IPS-NIHi7 (cell line): ENCODE data around the gene TMOD1.
"Not testable (repeated sequence)": the region's sequence is repeated elsewhere in the genome, so short reads cannot be mapped to it uniquely, and the experiment has no call there.

ENCODE experiments used
- DNase-seq: peaks from one replicate; pipeline ENCODE4 v3.0.0; 2012; ENCODE audit warnings: mixed read lengths; ENCODE audit errors: extremely low spot score

Gene TMOD1

DNA sequence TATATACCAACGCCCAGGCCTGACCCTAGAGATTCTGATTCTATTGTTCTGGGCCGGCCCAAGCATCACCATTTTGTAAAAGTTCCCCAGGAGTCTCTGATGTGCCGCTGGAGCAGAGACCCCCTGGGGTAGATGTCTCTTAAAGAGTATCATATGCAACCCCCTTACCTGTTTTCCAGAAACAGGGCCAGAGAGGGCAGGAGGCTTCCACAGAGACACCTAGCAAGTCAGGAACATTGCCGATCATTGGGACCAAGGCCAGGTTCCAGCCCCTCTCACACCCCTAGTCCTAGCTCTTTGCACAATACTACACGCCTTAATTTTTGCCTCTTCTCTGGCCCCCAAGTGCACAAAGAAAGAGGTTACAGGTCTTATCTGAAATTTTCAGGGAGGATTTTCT, 63.8 kb downstream of the TMOD1 start:
- DNase-seq = no peak

DNA sequence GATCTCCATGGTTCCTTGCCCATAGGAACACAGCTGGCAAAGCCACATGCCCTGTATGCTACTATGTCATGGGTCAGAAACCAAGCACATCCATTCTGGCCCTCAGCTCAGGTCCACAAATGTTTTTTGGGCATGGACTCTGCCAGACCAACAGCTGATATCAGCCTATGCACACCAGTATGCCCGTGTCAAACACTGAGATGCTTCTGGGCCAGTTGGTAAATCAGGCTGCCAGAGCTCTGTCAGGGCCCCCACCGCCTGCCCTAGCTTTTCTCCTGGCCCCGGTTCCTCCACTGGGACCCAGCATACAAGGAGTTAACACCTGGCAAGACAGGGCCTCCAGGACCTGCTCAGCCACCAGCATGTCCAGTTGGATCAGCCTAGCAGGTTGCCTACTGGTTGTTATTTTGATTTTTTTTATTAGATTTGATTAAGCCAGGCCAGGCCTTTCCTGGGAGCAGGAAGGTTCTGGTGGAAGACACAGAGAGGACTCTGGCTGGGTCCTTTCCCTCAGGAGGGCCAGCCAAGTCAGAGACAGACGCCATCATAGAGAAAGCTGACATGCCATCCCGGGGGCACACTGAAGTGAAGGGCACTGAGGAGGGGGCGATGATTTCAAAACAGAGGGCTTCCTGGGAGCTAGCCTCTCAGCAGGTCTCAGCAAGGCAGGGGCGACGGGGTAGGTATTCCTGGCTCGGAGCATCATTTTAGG, 65.9 kb downstream of the TMOD1 start:
- DNase-seq = no peak

DNA sequence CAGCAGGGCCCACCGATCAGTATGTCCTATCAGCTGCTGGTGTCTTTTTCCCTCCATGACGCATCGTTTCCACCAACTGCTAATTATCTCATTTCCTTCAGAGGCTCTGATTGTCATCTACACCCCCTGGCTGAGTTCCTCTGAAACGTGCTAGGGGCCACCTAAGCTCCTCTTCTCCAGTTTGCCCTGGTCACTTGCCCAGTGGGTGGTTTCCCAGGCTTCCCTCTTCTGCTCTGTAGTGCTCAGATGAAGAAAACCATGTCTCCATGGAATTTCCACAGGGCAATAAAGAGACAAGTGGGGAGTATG, 66.4 kb downstream of the TMOD1 start:
- DNase-seq = no peak

DNA sequence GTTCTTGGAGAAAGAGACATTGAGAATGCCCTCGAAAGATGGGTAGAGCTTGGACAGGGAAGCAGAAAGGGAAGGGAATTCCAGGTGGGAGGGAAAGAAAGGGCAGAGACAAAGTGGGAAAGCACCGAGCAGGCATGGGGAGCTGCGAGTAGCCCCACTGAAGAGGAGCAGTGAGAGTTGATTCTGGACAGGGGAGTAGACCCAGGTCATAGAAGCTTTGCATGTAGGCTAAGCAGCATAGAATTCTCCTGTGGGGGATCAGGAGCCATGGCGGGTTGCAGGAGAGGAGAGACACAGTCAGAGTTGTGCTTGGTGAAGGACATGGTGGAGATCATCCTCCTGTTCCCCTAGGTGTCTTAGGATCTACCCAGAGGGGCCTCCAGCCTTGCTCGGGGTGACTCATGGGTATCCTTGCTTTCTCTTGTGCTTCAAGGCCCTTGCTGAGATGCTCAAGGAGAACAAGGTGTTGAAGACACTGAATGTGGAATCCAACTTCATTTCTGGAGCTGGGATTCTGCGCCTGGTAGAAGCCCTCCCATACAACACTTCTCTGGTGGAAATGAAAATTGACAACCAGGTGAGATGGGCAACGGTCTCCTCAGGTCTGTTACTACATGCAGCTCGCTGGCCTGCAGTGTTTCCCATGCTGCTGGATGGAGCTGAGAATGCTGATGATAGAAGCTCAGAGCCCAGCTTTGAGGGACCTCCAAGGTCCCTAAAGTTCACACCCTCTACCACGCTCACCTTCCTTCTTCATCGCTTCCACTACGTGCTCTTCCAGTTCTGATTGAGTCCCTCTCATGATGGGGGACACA, 67.2 kb downstream of the TMOD1 start:
- DNase-seq = no peak

DNA sequence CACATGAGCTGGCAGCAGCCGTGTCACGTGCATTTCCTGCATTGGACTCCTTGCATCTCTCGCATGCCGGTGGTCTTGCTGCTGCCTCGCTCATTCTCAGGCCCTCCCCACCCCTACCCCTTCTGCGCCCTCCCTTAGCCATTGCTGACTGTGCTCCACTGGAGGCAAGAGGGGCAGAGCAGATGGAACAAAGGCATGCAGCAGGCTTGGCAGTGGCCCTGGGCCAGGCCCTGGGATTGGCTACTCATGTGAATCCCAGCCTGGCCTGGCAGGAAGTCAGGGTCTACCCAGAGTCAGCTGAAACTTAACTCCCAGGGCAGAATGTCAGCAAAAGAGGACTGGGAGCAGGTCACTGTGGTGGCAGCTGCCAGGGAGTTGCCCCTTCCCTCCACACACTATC, 69.4 kb downstream of the TMOD1 start:
- no peak for DNase-seq

DNA sequence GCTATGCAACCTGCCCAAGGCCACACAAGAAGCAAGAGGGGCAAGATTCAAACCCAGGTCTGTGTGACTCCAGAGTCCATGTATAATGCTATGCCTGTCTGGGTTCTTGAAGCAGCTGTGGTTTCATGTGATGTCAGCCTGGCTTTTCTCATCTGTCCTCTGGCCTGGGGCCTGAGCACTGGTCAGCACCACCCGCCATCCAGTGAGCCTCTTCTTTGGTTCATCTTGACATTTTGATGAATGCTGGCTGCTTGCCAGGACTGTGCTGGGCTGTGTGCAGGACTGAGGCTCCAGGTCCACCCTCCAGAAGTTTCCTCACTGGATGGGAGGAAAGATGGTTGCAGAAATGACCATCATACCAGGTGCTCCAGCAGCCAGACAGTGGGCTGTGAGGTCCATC, 70.2 kb downstream of the TMOD1 start:
- no peak for DNase-seq

DNA sequence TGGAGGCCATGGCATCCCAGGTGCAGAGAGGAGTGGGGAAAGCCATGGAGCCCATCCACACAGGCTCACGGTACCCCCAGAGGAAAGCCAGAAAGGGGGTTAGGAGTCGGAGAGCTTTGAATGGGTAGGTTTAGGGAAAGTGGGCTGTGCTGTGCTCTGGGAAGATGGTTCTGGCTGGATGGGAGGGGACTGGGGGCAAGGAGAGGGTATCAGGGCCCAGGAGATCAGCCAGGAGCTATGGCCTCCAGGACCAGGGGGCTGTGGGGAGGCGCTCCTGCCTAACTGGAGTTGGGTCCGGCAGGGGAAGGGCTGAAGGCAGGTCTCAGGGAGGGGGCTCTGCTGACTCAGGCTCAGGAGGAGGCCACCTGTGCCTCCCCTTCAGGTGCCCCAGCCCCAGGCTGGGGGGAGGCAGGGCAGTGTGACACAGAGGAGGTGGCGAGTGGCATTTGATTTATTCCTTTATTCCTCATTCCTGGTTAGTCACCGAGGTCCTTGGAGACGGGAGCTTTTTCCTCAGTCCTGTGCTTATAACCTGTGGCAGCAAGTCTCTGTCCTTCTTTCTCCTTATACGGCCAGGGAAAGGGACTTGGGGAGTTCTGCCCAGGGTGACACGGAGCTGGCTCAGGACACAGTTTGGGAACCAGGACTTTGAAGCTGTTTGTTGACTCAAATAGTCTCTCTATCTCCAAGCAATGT, 70.9 kb downstream of the TMOD1 start:
- no peak for DNase-seq

DNA sequence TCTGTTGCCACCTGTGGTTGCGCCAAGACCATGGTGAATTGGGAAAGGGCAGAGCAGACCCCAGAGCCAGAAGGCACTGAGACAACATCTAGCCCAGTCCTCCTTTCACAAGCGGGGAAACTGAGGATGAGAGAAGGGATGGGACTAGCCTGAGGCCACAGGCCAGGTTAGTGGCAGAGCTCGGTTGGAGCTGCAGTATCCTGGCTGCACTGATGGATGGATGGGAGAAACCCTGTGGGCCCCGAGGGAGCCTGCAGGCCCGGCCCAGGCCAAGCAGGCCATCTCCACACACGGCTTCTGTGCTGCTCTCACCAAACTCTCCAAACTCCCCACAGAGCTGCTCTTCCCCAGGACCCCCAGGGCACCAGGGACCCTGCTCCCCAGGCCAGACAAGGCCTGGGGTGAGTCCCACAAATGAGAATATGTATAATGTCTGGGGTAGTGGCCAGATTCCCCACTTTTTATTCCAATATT, 71.5 kb downstream of the TMOD1 start:
- DNase-seq = no peak

DNA sequence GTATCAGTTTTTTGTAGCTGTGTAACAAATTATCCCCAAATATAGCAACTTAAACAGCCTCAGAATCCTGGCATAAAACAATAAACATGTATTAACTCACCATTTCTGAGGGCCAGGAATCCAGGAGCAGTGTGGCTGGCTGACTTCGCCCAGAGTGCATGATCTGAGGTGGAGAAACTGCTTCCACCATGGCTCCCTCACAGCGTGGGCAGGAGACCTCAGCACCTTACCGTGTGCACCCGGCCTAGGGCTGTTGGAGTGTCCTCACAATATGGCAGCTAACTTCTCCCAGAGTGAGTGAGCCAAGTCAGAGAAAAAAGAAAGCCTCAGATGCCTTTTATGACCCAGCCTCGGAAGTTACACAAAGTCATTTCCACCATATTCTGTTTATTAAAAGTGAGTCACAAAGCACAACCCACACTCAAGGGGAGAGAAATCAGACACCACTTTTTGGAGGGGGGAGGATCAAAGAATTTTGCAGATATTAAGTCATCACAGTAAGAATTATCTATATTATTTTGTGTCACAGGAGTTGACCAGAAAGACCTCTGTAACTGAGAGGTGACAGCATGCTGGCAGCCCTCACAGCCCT, 72.1 kb downstream of the TMOD1 start:
- no peak for DNase-seq

DNA sequence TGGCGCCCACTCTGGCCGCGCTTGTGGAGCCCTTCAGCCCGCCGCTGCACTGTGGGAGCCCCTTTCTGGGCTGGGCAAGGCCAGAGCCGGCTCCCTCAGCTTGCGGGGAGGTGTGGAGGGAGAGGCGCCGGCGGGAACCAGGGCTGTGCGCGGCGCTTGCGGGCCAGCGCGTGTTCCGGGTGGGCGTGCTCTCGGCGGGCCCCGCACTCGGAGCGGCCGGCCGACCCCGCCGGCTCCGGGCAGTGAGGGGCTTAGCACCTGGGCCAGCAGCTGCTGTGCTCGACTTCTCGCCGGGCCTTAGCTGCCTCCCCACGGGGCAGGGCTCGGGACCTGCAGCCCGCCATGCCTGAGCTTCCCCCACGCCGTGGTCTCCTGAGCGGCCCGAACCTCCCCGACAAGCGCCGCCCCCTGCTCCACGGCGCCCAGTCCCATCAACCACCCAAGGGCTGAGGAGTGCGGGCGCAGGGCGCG, 72.7 kb downstream of the TMOD1 start:
- not testable (repeated sequence) for DNase-seq

DNA sequence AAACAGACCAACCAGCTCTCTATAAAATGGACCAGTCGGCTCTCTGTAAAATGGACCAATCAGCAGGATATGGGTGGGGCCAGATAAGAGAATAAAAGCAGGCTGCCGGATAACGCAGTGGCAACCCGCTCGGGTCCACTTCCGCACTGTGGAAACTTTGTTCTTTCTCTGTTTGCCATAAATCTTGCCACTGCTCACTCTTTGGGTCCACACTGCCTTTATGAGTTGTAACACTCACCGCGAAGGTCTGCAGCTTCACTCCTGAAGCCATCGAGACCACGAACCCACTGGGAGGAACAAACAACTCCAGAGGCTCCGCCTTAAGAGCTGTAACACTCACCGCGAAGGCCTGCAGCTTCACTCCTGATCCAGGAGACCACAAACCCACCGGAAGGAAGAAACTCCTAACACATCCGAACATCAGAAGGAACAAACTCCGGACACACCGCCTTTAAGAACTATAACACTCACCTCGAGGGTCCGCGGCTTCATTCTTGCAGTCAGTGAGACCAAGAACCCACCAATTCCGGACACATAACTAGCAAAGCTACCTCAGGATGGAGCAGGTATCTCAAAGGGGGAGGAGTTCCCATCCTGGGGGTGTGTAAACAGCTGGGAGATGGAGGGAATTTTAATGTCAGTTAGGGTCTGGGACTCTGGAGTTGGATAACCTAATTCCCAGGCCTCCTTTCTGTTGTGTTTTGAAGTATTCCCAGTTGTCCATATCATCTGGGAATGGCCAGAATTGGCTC, 73.6 kb downstream of the TMOD1 start:
- DNase-seq = not testable (repeated sequence)

DNA sequence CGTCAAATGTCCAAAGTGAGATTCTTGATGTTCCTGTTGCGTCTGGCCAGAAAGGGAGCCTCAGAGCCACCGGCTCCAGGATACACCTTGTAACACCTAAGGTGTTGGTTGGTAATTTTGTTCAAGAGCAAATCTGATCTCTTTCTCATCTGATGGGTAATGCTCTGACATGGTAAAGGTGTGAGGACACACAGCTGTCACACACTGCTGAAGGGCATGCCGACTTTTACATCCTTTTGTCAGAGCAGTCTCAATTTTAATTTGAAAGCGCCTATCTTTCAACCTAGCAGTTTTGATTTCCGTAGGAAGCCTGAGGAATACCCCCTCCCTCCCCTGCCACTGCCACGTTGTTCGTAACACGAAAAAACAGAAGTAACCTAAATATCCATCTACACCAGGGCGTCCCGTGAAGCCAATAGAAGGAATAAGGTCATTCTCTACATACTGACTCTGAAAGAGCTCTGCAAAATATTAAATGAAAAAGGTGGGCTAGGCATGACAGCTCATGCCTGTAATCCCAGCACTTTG, 74.3 kb downstream of the TMOD1 start:
- DNase-seq = no peak

DNA sequence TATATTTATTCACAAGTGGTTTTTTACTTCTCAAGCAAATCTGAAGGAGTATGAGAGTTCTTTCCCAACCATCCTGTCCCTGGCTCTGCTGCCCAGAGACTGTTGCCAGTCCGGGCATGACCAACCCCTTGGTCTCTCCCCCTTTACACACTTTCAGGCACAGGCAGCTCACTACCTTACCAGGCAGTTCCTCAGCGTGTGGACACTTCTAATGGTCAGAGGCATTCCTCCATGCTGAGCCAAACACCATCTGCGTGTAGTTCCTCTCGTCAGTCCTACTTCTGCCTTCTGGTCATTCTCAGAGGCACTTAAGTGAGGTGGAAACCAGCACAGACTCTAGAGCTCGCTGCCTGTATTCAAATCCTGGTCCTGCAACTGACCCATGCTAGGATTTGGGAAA, 75.6 kb downstream of the TMOD1 start:
- DNase-seq = no peak

DNA sequence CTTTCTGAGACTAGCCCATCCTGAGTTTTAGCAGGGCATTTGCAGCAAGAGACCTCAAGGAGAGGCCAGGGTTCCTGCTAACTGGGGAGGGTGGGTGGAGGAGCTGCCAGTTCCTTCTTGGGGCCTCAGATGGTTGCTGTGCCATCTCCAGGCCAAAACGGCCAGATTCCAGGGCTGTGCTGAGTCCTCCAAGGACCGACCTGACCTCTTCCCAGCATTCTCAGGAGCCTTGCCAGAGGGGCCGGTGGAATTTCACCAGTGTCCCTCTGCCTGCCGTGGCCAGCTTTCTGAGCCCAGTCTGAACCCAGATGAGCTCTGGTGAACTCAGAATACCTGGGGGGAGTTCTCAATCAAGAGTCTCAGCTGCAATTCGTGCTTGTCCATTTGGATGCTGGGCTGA, 77.4 kb downstream of the TMOD1 start:
- no peak for DNase-seq

DNA sequence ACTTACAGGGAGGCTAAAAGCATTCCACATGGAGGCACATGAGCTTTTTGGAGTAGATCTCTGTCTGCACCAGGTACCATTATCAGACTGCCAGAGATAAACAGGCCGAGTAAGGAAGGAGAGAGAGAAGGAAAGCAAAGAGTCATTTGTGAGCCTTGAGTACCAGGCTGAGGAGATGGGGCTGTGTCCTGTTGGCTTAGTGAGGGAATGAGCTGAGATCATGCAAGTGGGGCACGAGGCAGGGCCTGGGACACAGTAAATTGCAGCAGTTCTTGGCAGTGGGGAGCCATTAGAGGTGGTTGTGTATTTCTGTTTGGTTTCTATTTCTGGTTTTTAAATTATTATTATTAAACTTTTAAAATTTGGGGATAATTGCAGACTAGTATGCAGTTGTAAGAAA, 78.4 kb downstream of the TMOD1 start:
- no peak for DNase-seq

DNA sequence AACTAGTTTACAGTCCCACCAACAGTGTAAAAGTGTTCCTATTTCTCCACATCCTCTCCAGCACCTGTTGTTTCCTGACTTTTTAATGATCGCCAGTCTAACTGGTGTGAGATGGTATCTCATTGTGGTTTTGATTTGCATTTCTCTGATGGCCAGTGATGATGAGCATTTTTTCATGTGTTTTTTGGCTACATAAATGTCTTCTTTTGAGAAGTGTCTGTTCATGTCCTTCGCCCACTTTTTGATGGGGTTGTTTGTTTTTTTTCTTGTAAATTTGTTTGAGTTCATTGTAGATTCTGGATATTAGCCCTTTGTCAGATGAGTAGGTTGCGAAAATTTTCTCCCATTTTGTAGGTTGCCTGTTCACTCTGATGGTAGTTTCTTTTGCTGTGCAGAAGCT, 80.1 kb downstream of the TMOD1 start:
- DNase-seq = not testable (repeated sequence)

DNA sequence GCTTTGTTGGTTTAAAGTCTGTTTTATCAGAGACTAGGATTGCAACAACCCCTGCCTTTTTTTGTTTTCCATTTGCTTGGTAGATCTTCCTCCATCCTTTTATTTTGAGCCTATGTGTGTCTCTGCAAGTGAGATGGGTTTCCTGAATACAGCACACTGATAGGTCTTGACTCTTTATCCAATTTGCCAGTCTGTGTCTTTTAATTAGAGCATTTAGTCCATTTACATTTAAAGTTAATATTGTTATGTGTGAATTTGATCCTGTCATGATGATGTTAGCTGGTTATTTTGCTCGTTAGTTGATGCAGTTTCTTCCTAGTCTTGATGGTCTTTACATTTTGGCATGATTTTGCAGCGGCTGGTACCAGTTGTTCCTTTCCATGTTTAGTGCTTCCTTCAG, 83.3 kb downstream of the TMOD1 start:
- not testable (repeated sequence) for DNase-seq

DNA sequence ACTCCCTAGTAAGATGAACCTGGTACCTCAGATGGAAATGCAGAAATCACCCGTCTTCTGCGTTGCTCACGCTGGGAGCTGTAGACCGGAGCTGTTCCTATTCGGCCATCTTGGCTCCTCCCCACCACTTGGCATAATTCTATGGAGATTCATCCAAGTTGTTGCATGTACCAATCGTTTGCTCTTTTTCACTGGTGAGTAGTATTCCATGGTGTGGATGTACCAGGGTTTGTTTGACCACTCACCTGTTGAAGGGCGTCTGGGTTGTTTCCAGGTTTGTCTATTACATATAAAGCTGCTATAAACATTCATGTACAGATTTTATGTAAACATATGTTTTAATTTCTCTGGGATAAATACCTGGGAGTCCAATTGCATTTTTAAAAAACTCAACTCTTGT, 85.4 kb downstream of the TMOD1 start:
- DNase-seq = not testable (repeated sequence)

DNA sequence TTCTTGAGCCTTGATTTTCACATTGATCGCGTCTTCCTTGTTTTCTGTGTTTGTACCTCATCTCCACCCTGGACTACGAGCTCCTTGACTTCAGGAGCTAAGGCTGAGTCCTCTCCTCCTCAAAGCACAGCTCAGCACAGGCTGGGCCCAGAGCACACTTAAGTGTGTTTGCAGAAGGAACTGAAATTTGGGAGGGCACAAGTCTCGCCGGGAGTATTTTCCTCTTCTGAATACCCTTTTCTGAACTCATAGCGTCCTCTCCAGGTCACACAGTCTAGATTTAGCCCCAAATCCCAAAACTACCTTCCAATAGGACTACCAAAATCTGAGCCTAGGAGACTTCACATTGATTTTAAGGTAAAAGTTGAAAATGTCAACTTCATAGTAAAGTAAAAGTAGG, 90.1 kb downstream of the TMOD1 start:
- peak; percentile 25 for DNase-seq

DNA sequence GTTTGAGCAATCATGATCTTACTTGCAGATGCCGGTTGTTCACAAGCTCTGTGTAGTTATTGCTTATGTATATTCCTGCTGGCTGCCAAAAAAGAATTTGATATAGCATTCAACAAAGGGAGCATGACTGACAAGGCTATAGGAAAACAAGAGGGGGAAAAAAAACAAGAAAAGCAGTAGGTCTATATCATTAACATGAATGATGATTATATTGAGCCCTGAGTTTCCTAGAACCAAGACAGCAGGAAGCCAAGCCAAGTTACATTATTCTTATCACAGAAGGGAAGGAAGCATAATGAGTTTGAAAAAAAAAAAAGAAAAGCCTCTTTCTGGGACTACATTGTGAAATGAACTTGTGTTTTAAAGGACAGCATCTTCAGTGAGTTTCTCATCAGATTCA, 90.7 kb downstream of the TMOD1 start:
- DNase-seq = no peak

DNA sequence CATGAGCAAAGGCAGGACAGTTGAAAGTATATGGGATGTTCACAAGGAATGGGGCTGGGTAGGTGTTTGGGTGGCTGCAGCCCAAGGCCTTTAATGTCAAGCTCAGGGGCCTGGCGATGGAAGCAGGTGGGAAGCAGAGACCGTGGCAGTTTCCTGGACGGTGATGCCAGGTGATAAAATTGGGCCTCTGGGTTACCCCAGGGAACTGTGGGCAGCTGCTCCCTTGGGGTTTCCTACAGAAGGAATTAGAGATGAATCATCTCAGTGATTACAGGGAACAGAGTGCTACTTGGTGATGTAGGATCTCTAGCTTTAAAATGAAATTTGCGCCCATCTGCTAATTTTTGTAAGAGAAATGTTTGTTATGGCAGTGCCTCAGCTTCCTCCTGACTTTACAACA, 92.5 kb downstream of the TMOD1 start:
- no peak for DNase-seq
